Activated CD8-positive, alpha-beta memory T cell treated with anti-CD3 and anti-CD28 coated beads for 36 hours (primary cell): ENCODE data around the gene SPATA7. TPM values are rescaled to one million over a fixed set of nuclear protein-coding genes. Genes with fewer than 3 reads are reported as not detected.

ENCODE experiments used
- CTCF ChIA-PET: fragments of 350-600 bp; sonication (Branson Sonifier 250); formaldehyde crosslinking; loops from one replicate; lab custom pipeline; 2021; ENCODE audit warnings: antibody characterized with exemption; lab: Charles Lee
- POLR2A ChIA-PET: fragments of 350-600 bp; sonication (Branson Sonifier 250); formaldehyde crosslinking; loops from one replicate; lab custom pipeline; 2021; ENCODE audit warnings: antibody characterized with exemption; lab: Charles Lee
- total RNA-seq, 2 experiments: library from RNA; stranded (reverse); gene quantifications; one replicate each; pipeline ENCODE4 v1.2.3, GENCODE V29; 2021

Gene SPATA7
- total RNA-seq, 2 experiments from 2014 or later = 2.4 to 2.8 TPM

DNA sequence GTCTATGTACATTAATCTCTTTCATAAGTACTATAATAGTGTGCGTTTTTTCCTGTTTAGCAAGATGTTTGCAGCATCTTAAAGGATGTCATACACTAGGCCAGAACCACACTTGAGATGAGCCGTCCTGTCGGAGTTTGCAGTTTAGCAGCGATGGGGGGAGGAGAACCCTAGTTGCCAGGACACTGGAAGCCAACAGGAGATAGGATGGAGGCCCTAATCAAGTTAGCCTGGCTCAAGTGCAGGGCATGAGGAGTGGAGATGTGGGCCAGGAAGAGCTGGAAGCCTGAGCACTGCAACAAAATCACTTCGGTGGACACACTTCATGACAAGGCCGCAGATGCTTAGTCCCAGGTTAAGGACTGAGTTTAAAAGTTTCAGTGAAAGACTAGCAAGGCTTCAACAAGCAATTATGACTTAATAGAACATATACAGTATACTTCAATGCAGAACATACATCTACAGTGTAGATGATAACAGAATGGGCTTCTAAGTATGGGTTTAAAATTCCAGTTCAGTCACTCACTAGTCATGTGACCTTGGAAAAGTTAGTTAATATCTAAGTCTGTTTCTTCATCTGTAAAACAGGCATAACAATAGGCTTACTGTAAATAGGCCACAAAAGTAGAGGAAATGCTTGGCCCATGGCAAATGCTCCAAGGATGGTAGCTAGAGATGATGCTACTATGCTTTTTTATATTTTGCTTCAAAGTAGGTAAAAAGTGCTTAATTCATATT lies 92.2 kb downstream of the SPATA7 start:
- POLR2A ChIA-PET = no interaction called here

DNA sequence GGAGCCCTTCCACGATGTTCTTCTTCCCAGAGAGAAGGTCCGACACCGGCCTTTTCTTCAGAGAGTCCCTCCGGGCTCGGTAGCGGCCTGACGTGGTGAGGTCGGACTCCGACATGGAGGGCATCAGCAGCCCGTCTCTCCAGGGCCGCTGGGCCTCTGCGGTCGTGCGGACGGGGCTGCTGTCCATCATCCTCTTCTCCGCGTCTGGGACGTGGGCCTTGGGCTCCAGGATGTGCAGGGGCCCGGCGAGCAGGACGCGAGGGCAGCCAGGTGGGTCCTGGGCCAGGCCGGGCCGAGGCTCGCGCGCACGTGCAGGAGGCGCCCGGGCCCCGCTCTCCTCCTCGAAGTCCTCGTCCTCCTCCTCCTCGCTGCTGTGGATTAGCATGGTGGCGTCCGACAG lies 93.5 kb downstream of the SPATA7 start:
- ChIA-PET POLR2A (no interaction called here), CTCF (no interaction called here)

More for the DNA sequence above, 92.2 kb downstream of the SPATA7 start:
- CTCF ChIA-PET = no interaction called here

DNA sequence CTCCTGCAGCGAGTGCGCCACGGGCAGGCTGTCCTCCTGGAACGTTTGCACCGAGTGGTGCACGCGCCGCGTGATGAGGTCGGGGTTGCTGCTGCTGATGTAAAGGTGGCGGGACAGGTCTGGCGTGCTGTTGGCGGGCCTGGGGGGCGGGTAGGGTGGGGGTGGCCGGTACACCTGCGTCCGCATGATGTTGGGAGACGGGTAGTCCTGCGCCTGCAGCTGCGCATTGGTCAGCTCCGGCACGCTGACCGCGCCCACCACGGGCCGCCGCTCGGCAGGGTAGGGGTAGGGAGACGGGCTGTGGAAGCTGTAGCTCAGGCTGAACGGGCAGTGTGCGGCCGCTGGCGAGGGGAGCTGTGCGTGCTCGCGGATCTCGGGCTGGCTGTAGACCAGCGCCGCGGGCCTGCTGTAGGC lies 94.1 kb downstream of the SPATA7 start:
- ChIA-PET POLR2A (no interaction called here), CTCF (no interaction called here)

DNA sequence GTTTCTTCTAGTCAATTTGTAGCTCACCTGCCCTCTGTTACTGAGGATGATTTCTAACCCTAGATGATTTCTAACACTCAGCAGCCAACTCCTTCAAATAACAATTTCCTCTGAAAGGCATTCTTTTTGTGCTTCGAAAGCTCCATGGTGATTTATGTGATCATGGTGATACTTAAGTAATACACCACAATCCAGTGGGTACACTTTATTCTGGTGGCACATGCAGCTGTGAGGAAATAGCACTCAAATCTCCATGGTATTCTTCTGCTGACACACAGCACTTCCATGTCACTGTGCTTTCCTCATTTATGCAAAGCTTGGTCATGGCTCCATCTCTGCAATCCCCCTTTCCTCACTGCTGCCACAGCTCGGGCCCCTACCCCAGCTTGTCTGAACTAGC lies 95.6 kb downstream of the SPATA7 start:
- POLR2A ChIA-PET = no interaction called here
- CTCF ChIA-PET = interaction anchor here (0.8 kb wide), 1 partner anchor 9 kb away, joined by 3 read pairs; no protein-coding TSS in a partner anchor

DNA sequence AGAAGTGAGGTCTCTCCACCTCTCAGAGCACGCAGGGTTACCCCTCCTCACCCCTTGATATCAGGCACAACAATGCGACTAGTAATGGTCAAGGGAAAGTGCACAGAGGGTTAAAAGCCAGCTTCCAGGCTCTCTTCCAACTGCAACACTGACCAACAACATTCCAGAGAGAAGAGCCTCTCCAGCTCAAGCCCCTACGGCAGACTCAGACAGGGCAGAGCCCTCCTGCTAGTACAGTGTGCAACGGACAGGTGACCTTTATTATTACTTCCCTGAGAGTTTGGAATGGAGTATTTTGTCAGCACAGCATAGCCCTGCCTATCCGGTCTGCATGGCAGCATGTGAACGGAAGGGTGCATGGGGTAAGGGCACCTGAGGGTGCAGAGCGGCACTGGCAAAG lies 96.3 kb downstream of the SPATA7 start:
- ChIA-PET POLR2A (no interaction called here), CTCF (no interaction called here)

DNA sequence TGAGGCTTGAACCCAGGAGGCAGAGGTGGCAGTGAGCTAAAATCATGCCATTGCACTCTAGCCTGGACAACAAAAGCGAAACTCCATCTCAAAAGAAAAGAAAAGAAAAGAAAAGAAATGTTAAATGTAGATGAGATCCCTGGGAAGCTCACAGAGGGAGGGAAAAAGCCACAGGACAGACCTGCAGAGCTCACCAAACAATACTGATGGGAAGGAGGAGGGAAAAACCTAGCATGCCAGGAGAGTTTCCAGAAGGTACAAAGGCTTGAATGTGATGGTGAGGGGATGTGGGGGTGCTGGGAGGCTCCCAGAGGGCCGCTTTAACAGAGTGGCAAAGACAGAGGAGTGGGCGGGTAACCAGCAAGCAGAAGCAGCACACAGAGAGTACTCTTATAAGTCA lies 97.1 kb downstream of the SPATA7 start:
- ChIA-PET POLR2A (no interaction called here), CTCF (no interaction called here)

Other genes starting within 250 kb of the SPATA7 start
- not detected for gene KCNK10, start 62.4 kb upstream of the SPATA7 start, total RNA-seq
- under 1 TPM; 0.19 to 0.30 TPM for gene PTPN21, start 169.3 kb downstream of the SPATA7 start, total RNA-seq
- gene ZC3H14, start 177.4 kb downstream of the SPATA7 start, total RNA-seq = 10 to 100 TPM; 51.8 to 52.5 TPM